ENCODE data around the gene PSMB9. TPM values are rescaled to one million over a fixed set of nuclear protein-coding genes. Genes with fewer than 3 reads are reported as not detected.

Gene PSMB9
- total and polyA plus RNA-seq, 9 of the 15 experiments (the other 6 are each of a cell fraction or from before 2014, with no cell fraction given): 1.1 to 3.7 (median 2.4) TPM

DNA sequence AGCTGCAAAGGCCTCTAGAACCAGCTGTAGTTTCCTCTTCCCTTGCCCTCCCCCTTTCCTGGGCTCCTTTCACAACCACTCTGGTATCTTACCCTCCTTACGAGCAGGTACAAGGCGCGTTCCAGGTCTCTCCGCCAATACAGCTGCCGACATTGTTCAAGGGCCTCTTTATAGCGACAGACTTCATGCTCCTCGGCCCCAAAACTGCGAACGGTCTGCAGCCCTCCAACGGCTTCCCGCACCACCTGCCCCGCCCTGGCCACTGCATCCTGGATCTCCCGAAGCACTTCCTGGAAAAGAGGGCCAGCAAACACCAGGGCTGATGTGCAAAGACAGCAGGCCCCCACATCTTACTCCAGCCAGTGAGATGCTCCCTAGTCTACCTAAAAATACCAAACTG is 21.5 kb upstream of the PSMB9 start:
- no peak overlapping the region for H3K4me2 ChIP-seq (ENCODE audit: insufficient read depth, low read length)
- no peaks in the 10 kb centered on the region for H4K20me1 ChIP-seq (replicated peaks; ENCODE audit: control insufficient read depth, insufficient read depth, low read length)
- H2AFZ ChIP-seq (ENCODE audit: low read depth, low read length): no peak overlapping the region
- no peaks in the 10 kb centered on the region for H3K9me1 ChIP-seq (ENCODE audit: control insufficient read depth, insufficient read depth, low read length)
- H3K9me3 ChIP-seq (replicated peaks; ENCODE audit: control insufficient read depth, insufficient read depth, low read depth, low read length): no peaks in the 10 kb centered on the region
- BruUV-seq (replicated peaks): no TSS peak
- CTCF ChIA-PET (ENCODE audit: low intra/inter-chr PET ratio): interaction anchor here (1.2 kb wide), 1 partner anchor 21 kb away, joined by 6 read pairs; the partner anchor contains the start of genes PSMB9 and TAP1
- H3K27me3 ChIP-seq (ENCODE audit: control insufficient read depth in 2 of 2, insufficient read depth in 2 of 2, low read length in 2 of 2): no peaks in the 10 kb centered on the region
- whole genome bisulfite sequencing (ENCODE audit: insufficient coverage, low coverage, missing lambda C conversion rate): 88% methylated on average over 13 of the region's 13 CpGs
- H3K36me3 ChIP-seq (ENCODE audit: control insufficient read depth, insufficient read depth, low read length): peaks cover 77% of the 10 kb centered on the region
- FAIRE-seq (no peak), ATAC-seq (no peak), DNase-seq (ENCODE audit: extremely low read depth in 1 of 4, low spot score in 3 of 4) (no peak)
- H3K79me2 ChIP-seq (ENCODE audit: control insufficient read depth, insufficient read depth, low read length): peaks cover 6% of the 10 kb centered on the region; the same call in 2 of the 3 replicates
- intact Hi-C loops (cut with micrococcal nuclease) (no loop called here), in situ Hi-C loops (cut with MboI) (no loop called here)
- H3K27ac ChIP-seq (ENCODE audit: extremely low read depth, low read depth, low read length): no peak overlapping the region
- H3K4me3 ChIP-seq: no peak overlapping the region
- POLR2A ChIA-PET: interaction anchor here (0.7 to 1.1 kb wide), 2 partner anchors 10 to 11 kb away, joined by 3 read pairs; no protein-coding TSS in a partner anchor
- H3K9ac ChIP-seq (ENCODE audit: insufficient read depth in 1 of 2, low read depth in 2 of 2, low read length in 2 of 2): 0 out of 4 replicates have a peak overlapping the region, but pooled peaks of 1 of the 2 experiments have one; percentile 47
- H3K4me1 ChIP-seq (replicated peaks in 1 of 2; ENCODE audit: control insufficient read depth in 2 of 2, insufficient read depth in 2 of 2, low read length in 2 of 2): peaks cover under 1 to 9% of the 10 kb centered on the region in 2 experiments; a peak in 2 of 5 replicates
- TF ChIP-seq HDAC6 (IDR thresholded peaks at IDR 0.05; ENCODE audit: low read depth, low read length): no peak
- 0 out of 2 replicates have a peak, but pooled peaks have one; percentile 27 for TF ChIP-seq RBFOX2 (IDR thresholded peaks at IDR 0.05; ENCODE audit: low read depth, low read length)
- no peak for TF ChIP-seq TRIM28 (IDR thresholded peaks at IDR 0.05)
- 0 out of 2 replicates have a peak, but pooled peaks have one; percentile 18 for TF ChIP-seq POLR2G (IDR thresholded peaks at IDR 0.05; ENCODE audit: low read depth, low read length)

DNA sequence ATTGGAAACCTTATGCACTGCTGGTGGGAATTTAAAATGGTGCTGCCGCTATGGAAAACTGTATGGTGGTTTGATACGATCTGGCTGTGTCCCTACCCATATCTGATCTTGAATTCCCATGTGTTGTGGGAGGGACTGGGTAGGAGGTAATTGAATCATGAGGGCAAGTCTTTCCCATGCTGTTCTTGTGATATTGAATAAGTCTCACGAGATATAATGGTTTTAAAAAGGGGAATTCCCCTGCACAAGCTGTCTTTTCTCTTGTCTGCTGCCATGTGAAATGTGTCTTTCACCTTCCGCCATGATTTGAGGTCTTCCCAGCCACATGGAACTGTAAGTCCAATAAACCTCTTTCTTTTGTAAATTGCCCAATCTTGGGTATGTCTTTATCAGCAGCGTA is 20.3 kb upstream of the PSMB9 start:
- TF ChIP-seq ZNF766 (CRISPR knock-in tag; conservative IDR thresholded peaks at IDR 0.05) (peak; percentile 78), ZNF197 (CRISPR knock-in tag; IDR thresholded peaks at IDR 0.05; ENCODE audit: low read depth) (no peak)
- no peak overlapping the region for H3K27ac ChIP-seq (ENCODE audit: extremely low read depth, low read depth, low read length)
- CTCF ChIA-PET (ENCODE audit: low intra/inter-chr PET ratio): no interaction called here
- H3K27me3 ChIP-seq (ENCODE audit: control insufficient read depth in 2 of 2, insufficient read depth in 2 of 2, low read length in 2 of 2): no peaks in the 10 kb centered on the region
- WGBS (ENCODE audit: insufficient coverage, low coverage, missing lambda C conversion rate): 61% methylated on average over 5 of the region's 5 CpGs
- H3K9me1 ChIP-seq (ENCODE audit: control insufficient read depth, insufficient read depth, low read length): no peaks in the 10 kb centered on the region
- H3K4me3 ChIP-seq: no peak overlapping the region
- ATAC-seq: no peak
- H4K20me1 ChIP-seq (replicated peaks; ENCODE audit: control insufficient read depth, insufficient read depth, low read length): no peaks in the 10 kb centered on the region
- no peak overlapping the region for H3K9ac ChIP-seq (ENCODE audit: insufficient read depth in 1 of 2, low read depth in 2 of 2, low read length in 2 of 2)
- peaks cover 70% of the 10 kb centered on the region; the same call in 2 of the 3 replicates for H3K36me3 ChIP-seq (ENCODE audit: control insufficient read depth, insufficient read depth, low read length)
- DNase-seq (ENCODE audit: extremely low read depth in 1 of 4, low spot score in 3 of 4): no peak
- intact Hi-C loops (cut with micrococcal nuclease): no loop called here
- no TSS peak for BruUV-seq (replicated peaks)
- POLR2A ChIA-PET: interaction anchor here (1.4 kb wide), 1 partner anchor 8 kb away, joined by 8 read pairs; no protein-coding TSS in a partner anchor
- no peak overlapping the region for H3K4me2 ChIP-seq (ENCODE audit: insufficient read depth, low read length)
- peaks cover 6 to 9% of the 10 kb centered on the region in 2 experiments; a peak in 3 of 5 replicates for H3K4me1 ChIP-seq (replicated peaks in 1 of 2; ENCODE audit: control insufficient read depth in 2 of 2, insufficient read depth in 2 of 2, low read length in 2 of 2)
- FAIRE-seq: no peak
- in situ Hi-C loops (cut with MboI): no loop called here
- H3K79me2 ChIP-seq (ENCODE audit: control insufficient read depth, insufficient read depth, low read length): peaks cover 11% of the 10 kb centered on the region; the same call in 2 of the 3 replicates
- H3K9me3 ChIP-seq (replicated peaks; ENCODE audit: control insufficient read depth, insufficient read depth, low read depth, low read length): no peaks in the 10 kb centered on the region
- H2AFZ ChIP-seq (ENCODE audit: low read depth, low read length): no peak overlapping the region

All from K562 (cell line).